ENCODE results near the gene EMSY.

EMSY gene

DNA sequence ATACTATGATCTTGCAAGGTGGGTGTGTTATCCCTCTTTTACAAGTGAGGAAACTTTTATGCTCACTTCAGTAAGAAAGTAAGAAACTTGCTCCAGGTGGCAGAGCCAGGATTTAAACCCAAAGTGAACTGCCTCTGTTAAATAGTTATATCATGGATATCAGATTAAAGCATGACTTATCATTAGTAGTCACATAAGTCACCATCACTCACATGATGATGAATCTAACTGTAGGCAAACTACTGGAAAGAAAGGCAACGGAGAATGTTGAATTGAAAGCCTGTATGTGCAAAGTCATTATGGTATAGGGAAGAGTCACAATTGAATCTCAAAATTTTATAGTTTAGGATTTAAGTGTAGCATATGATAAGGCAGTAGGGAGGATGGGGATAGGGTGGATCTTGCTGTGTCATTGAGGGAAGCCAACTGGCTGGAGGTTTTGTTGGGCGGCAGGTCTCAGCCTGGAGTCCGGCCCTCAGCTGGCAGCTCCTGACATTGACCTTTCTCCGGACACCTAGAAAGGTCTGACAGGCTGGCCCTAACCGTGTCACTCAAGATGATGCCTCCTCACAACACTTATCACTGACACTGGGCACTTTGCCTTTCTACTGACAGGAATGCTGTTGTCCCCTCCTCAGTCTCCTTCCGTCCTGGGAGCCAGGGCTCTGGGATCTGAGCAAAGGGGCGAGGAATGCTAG, 98.3 kb downstream of the EMSY start:
- TF ChIP-seq, protein P1, sequence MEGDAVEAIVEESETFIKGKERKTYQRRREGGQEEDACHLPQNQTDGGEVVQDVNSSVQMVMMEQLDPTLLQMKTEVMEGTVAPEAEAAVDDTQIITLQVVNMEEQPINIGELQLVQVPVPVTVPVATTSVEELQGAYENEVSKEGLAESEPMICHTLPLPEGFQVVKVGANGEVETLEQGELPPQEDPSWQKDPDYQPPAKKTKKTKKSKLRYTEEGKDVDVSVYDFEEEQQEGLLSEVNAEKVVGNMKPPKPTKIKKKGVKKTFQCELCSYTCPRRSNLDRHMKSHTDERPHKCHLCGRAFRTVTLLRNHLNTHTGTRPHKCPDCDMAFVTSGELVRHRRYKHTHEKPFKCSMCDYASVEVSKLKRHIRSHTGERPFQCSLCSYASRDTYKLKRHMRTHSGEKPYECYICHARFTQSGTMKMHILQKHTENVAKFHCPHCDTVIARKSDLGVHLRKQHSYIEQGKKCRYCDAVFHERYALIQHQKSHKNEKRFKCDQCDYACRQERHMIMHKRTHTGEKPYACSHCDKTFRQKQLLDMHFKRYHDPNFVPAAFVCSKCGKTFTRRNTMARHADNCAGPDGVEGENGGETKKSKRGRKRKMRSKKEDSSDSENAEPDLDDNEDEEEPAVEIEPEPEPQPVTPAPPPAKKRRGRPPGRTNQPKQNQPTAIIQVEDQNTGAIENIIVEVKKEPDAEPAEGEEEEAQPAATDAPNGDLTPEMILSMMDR (IDR thresholded peaks at IDR 0.05), result no peak
- no peak for DNase-seq (ENCODE audit: low spot score)
- Histone ChIP-seq H3K27ac (no peak overlapping the region), H3K4me3 (no peak overlapping the region)

DNA sequence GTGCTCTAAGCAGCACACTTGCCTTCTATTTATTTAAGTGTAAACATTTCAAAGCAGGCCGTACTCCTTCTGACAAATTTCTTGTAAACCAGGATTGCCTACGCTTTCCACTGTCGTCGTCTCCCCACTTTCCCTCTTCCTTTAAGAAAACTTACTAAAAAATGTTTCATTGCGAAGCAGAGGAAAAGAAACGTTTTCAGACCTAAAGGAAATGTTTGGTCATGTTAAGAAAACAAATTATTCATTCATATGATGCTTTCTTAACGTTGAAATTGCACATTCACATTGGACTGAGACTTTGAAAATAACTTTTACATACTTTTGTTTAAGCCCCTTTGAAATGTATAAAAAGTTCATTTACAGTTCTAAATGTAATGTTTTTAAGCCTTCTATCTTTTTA, 106.0 kb downstream of the EMSY start:
- TF ChIP-seq, protein P1 (IDR thresholded peaks at IDR 0.05), result no peak

DNA sequence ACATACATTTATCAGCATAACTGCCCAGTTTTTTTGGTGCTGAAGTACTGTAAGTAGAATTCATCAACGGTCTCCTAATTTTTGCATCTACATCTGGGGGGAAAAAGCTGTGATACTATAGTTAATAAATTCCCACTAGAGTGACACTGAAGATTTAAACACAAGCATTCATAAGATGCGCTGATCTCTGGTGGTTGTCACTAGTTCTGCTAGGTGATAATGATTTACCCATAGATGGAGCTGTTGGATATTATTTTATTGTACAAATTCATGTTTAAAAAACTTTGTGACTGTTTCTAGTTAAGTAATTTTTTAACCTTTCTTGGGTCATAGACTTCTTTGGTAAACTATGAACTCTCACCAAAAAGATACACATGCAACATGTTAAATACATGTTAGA, 106.6 kb downstream of the EMSY start:
- H3K27ac ChIP-seq, result no peak overlapping the region
- TF ChIP-seq, protein P1 (IDR thresholded peaks at IDR 0.05), result no peak
- no peak overlapping the region for H3K4me3 ChIP-seq
- DNase-seq (ENCODE audit: low spot score), result no peak

More for the DNA sequence above, 106.0 kb downstream of the EMSY start:
- DNase-seq (ENCODE audit: low spot score), result no peak
- no peak overlapping the region for H3K27ac ChIP-seq
- no peak overlapping the region for H3K4me3 ChIP-seq

DNA sequence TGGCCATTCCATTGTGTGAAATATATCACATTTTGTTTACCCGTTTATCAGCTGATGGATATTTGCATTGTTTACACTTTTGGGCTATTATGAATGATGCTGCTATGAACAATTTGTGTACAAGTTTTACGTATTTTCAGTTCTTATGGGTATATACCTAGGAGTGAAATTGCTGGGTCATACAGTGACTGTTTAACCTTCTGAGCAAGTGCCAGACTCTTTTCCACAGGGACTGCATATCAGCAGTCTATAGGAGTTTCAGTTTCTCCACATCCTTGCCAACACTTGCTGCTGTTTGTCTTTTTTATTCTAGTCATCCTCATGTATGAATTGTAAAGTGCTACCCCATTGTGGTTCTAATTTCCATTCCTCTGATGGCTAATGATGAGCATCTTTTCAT, 108.2 kb downstream of the EMSY start:
- Histone ChIP-seq H3K4me3 (no peak overlapping the region), H3K27ac (no peak overlapping the region)
- TF ChIP-seq, protein P1 (IDR thresholded peaks at IDR 0.05), result no peak
- no peak for DNase-seq (ENCODE audit: low spot score)

DNA sequence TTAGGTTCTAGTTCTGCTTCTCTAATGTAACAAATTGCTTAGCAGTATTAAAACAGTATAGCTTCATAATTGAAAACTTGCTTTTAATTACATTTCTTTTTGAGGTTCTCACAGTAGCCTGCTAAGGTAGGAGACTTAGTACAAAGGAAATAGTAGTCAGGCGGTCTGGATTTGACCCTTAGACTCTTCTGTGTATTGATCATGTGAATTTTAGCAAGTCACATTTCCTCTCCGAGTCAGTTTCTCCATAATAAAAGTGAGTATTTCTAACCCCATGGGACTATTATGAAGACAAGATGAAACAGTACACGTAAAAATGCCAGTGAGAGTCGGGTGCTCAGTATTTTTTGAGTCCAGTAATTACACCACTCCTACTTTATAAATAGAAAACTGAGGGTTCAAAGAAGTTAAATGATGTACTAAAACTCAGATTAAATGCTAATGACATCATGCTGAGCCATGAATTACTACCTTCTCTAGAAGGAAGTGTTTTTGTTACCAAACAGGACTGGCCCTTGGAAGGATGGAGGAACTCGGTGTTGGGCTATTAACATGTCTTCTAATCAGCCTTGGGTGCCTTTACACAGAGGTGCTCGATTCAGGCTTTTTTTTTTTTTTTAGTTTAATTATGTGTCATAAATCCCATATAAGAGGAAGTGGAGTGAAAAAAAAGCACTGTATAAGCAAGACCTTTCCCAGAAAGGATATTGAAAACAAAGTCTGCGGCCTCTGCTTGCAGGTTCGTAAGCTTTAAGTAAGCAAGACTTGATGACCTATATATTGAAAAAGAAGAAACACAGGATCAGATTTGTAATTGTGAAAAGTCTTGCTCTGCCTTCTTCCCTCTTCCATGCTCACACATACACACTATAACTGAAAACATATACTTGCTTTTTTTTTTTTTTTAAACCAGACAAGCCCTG, 109.0 kb downstream of the EMSY start:
- Histone ChIP-seq H3K4me3 (no peak overlapping the region), H3K27ac (no peak overlapping the region)
- TF ChIP-seq, protein P1 (IDR thresholded peaks at IDR 0.05), result no peak
- no peak for DNase-seq (ENCODE audit: low spot score)

DNA sequence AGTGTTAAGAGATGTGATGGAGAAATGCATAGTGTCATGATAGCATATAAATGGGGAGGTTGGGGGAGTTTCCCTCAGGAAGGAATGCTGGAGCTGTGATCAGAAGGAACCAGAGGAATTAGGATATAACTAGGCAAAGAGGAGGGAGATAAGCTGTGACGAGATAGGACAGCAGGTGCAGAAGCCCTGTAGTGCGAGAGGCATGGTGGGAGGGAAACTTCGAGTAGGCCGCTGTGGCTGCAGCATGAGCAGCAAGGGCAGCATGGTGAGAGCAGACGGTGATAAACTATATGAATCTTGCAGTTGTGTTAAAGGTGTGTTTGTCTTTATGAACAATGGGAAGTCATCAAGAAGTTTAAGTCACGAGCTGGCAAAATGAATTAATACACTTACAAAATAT, 109.9 kb downstream of the EMSY start:
- TF ChIP-seq, protein P1 (IDR thresholded peaks at IDR 0.05), result no peak
- H3K27ac ChIP-seq, result no peak overlapping the region
- no peak overlapping the region for H3K4me3 ChIP-seq
- DNase-seq (ENCODE audit: low spot score), result no peak

Measured in coronary artery (tissue), 2 donors.